Activated gamma-delta T cell treated with anti-CD3 and anti-CD28 coated beads, Interleukin-2, amount 50 U/mL, for 16 hours (primary cell): Measurements from ENCODE around the gene PKHD1.
"Not testable (repeated sequence)": the region's sequence is repeated elsewhere in the genome, so short reads cannot be mapped to it uniquely, and the experiment has no call there.

ENCODE experiments used
- DNase-seq: peaks from one replicate; pipeline ENCODE4 v3.0.0-alpha.2; 2020; ENCODE audit warnings: low read depth

PKHD1 gene

GRCh38 chr6:51855310-51856082 lies 231.9 kb downstream of the PKHD1 start:
- no peak for DNase-seq

GRCh38 chr6:51854876-51855275 lies 232.5 kb downstream of the PKHD1 start:
- no peak for DNase-seq

GRCh38 chr6:51854347-51854746 lies 233.1 kb downstream of the PKHD1 start:
- no peak for DNase-seq

GRCh38 chr6:51853109-51853508 lies 234.3 kb downstream of the PKHD1 start:
- not testable (repeated sequence) for DNase-seq

- DNase-seq = no peak
Observed at GRCh38 chr6:51846531-51846930, 240.9 kb downstream of the PKHD1 start.

- no peak for DNase-seq
Observed at GRCh38 chr6:51844336-51844735, 243.1 kb downstream of the PKHD1 start.

- DNase-seq = no peak
Observed at GRCh38 chr6:51843456-51844056, 243.9 kb downstream of the PKHD1 start.

- no peak for DNase-seq
Observed at GRCh38 chr6:51842804-51843378, 244.5 kb downstream of the PKHD1 start.

GRCh38 chr6:51842061-51842803 lies 245.2 kb downstream of the PKHD1 start:
- no peak for DNase-seq

- DNase-seq = no peak
Observed at GRCh38 chr6:51841626-51842025, 245.8 kb downstream of the PKHD1 start.

- DNase-seq = no peak
Observed at GRCh38 chr6:51839726-51840374, 247.6 kb downstream of the PKHD1 start.

- DNase-seq = no peak
Observed at GRCh38 chr6:51830666-51831065, 256.7 kb downstream of the PKHD1 start.

- no peak for DNase-seq
Observed at GRCh38 chr6:51827580-51827979, 259.8 kb downstream of the PKHD1 start.

GRCh38 chr6:51824940-51825339 lies 262.5 kb downstream of the PKHD1 start:
- DNase-seq = no peak

- DNase-seq = no peak
Observed at GRCh38 chr6:51820555-51820954, 266.9 kb downstream of the PKHD1 start.

GRCh38 chr6:51818520-51819022 lies 268.8 kb downstream of the PKHD1 start:
- no peak for DNase-seq

- DNase-seq = no peak
Observed at GRCh38 chr6:51817832-51818231, 269.6 kb downstream of the PKHD1 start.

- DNase-seq = no peak
Observed at GRCh38 chr6:51814418-51814817, 273.0 kb downstream of the PKHD1 start.

GRCh38 chr6:51813904-51814303 lies 273.5 kb downstream of the PKHD1 start:
- no peak for DNase-seq

- no peak for DNase-seq
Observed at GRCh38 chr6:51812231-51812630, 275.2 kb downstream of the PKHD1 start.

GRCh38 chr6:51805517-51805916 lies 281.9 kb downstream of the PKHD1 start:
- no peak for DNase-seq

- no peak for DNase-seq
Observed at GRCh38 chr6:51800603-51801002, 286.8 kb downstream of the PKHD1 start.
